GM12864 (cell line): ENCODE measurements around the gene CTXND2.

Experiments
- DNase-seq: peaks from one replicate; pipeline ENCODE4 v3.0.0-alpha.2; 2011; ENCODE audit warnings: low read depth
- H3K4me3 ChIP-seq: 2 replicates; pipeline ENCODE4 v1.5.1; 2011; ENCODE audit warnings: mild to moderate bottlenecking, low read depth, low read length, control low read depth
- TF ChIP-seq, protein P1 (sequence below): IDR thresholded peaks from 2 replicates; pipeline ENCODE4 v1.5.1; 2011; ENCODE audit warnings: low read depth, mild to moderate bottlenecking, moderate library complexity, low read length, control low read depth, inconsistent platforms; ENCODE audit errors: missing control alignments

Gene CTXND2

DNA sequence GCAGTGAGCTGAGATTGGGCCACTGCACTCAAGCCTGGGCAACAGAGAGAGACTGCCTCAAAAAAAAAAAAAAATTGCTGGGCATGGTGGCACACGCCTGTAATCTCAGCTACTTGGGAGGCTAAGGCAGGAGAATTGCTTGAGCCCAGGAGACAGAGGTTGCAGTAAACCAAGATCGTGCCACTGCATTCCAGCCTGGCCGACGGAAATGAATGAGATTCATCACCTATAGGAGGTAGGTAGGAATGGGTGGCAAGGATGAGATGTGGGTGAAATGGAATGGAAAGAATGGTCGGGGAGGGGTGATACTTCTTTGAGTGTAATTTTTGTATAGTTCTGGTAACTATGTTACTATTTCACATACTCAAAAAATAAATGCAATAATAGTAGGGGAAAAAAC, 15.4 kb downstream of the CTXND2 start:
- TF ChIP-seq, protein P1, sequence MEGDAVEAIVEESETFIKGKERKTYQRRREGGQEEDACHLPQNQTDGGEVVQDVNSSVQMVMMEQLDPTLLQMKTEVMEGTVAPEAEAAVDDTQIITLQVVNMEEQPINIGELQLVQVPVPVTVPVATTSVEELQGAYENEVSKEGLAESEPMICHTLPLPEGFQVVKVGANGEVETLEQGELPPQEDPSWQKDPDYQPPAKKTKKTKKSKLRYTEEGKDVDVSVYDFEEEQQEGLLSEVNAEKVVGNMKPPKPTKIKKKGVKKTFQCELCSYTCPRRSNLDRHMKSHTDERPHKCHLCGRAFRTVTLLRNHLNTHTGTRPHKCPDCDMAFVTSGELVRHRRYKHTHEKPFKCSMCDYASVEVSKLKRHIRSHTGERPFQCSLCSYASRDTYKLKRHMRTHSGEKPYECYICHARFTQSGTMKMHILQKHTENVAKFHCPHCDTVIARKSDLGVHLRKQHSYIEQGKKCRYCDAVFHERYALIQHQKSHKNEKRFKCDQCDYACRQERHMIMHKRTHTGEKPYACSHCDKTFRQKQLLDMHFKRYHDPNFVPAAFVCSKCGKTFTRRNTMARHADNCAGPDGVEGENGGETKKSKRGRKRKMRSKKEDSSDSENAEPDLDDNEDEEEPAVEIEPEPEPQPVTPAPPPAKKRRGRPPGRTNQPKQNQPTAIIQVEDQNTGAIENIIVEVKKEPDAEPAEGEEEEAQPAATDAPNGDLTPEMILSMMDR, result no peak
- no peak for DNase-seq
- no peak overlapping the region for H3K4me3 ChIP-seq

DNA sequence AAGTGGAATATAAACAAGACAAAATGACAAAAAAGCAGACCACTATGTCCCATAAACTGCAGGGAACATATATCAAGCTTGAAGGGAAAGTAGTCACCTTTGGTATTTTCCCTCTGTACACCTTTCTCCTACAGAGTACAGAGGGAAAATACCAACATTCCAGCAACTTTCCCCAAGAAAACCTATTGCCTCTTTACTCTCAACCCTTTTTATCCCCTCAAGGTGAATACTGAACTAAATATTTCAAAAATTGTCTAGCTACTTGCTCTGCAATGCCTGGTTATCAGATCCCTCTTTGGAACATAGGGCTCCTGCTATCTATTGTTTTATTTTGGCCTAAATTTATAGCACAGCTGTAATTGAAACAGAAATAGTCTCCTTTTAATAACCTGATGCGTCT, 15.8 kb downstream of the CTXND2 start:
- no peak for DNase-seq
- TF ChIP-seq, protein P1, result no peak
- no peak overlapping the region for H3K4me3 ChIP-seq

GRCh38 chr1:150905301-150905700, 18.4 kb downstream of the CTXND2 start:
- no peak for DNase-seq
- TF ChIP-seq, protein P1, result no peak
- H3K4me3 ChIP-seq, result no peak overlapping the region

DNA sequence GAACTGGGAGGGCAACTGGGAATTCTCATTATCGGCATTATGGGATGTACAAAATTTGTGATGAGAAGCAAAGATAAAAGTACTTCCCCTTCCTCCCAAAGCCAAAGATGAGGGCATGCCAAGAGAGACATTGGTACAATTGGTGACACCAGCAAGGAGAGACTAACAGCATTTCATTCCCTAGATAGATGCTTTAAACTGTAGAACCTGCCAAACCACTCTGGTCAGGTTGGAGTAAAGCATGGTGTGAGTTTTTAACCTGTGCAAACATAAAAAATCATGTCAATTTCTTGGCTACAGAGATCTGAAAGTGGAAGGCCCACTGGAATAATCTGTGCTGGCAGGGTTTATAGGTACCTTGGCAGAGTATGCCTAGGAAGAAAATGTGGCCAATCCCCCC, 19.4 kb downstream of the CTXND2 start:
- no peak for DNase-seq
- no peak overlapping the region for H3K4me3 ChIP-seq
- TF ChIP-seq, protein P1, result no peak

GRCh38 chr1:150906813-150907212, 19.9 kb downstream of the CTXND2 start:
- H3K4me3 ChIP-seq, result no peak overlapping the region
- TF ChIP-seq, protein P1, result no peak

GRCh38 chr1:150909585-150910180, 22.7 kb downstream of the CTXND2 start:
- TF ChIP-seq, protein P1, result no peak
- H3K4me3 ChIP-seq, result no peak overlapping the region
- no peak for DNase-seq

More at GRCh38 chr1:150906813-150907212, 19.9 kb downstream of the CTXND2 start:
- DNase-seq, result no peak

DNA sequence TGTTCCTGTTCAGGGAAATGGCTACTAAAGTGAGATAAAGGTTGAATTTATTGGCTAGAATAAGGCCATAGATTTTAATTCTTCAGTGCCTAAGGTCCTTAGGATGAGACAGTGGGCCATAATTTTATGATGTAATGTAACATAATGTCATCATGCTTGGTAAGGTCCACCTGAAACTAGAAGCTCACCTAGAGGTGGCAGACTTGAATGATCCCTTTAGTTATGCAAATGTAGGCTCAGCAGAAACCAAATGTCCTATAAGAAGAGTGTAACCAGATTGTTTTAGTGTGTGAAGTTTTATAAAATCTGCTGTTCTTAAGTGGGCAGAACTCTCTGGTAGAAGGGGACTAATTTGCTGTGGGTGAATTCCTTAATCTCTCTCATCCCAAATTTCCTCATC, 25.7 kb downstream of the CTXND2 start:
- TF ChIP-seq, protein P1, result no peak
- no peak for DNase-seq
- H3K4me3 ChIP-seq, result no peak overlapping the region
